ENCODE results near the gene TECPR2.

The TECPR2 gene

DNA sequence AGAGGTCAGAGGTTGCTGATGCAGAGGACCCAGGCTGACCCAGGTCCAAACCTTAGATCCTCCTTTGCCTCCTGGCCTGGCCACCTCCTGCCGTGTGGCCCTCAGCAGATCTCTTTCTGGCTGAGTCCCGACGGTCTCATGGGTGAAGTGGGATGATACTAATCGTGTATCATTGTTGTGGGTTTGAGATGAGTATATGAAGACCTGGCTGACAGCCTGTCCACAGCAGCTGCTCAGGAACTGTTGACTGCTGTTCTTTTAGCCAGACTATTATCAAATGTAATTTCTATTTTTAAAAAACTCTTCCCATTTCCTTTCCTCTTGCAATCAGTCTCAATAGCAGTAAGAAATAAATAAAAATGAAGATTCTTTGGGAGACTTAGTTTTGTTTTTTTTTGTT, 101.3 kb downstream of the TECPR2 start:
- no peaks in the 10 kb centered on the region for H3K27me3 ChIP-seq
- H3K4me1 ChIP-seq (ENCODE audit: control insufficient read depth in 1 of 2, insufficient read depth in 1 of 2, low read depth in 1 of 2, low read length in 1 of 2): no peaks in the 10 kb centered on the region
- TF ChIP-seq CTCF (IDR thresholded peaks at IDR 0.05): no peak
- H3K36me3 ChIP-seq: peaks cover 82% of the 10 kb centered on the region
- no peak overlapping the region for H3K27ac ChIP-seq
- H3K4me3 ChIP-seq (ENCODE audit: low read depth in 1 of 2, low read length in 1 of 2): no peak overlapping the region
- H3K9me3 ChIP-seq: no peaks in the 10 kb centered on the region

- peaks cover 73% of the 10 kb centered on the region for H3K36me3 ChIP-seq
- no peak for TF ChIP-seq CTCF (IDR thresholded peaks at IDR 0.05)
- no peak overlapping the region for H3K27ac ChIP-seq
- H3K4me3 ChIP-seq (ENCODE audit: low read depth in 1 of 2, low read length in 1 of 2): no peak overlapping the region
- no peaks in the 10 kb centered on the region for H3K9me3 ChIP-seq
- H3K4me1 ChIP-seq (ENCODE audit: control insufficient read depth in 1 of 2, insufficient read depth in 1 of 2, low read depth in 1 of 2, low read length in 1 of 2): no peaks in the 10 kb centered on the region
- no peaks in the 10 kb centered on the region for H3K27me3 ChIP-seq
Measured at GRCh38 chr14:102464846-102465341, 102.2 kb downstream of the TECPR2 start.

DNA sequence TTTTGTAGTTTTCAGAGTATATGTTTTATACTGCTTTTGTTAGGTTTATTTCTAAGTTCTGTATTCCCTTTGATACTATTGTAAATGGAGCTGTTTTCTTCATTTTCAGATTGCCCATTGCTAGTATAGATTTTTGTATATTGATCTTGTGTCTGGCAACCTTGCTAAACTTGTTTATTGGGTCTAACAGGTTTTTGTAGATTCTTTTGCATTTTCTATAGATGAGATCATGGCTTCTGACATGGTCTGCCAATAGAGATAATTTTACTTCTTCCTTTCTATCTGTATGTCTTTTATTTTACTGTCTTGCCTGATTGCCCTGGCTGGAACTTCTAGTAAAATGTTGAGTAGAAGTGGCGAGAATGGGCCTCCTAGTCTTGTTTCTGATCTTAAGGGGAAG, 106.5 kb downstream of the TECPR2 start:
- Histone ChIP-seq H3K4me3 (ENCODE audit: low read depth in 1 of 2, low read length in 1 of 2) (no peak overlapping the region), H3K27me3 (no peaks in the 10 kb centered on the region), H3K27ac (no peak overlapping the region), H3K9me3 (no peaks in the 10 kb centered on the region), H3K4me1 (ENCODE audit: control insufficient read depth in 1 of 2, insufficient read depth in 1 of 2, low read depth in 1 of 2, low read length in 1 of 2) (peaks cover 10 to 12% of the 10 kb centered on the region in 2 experiments), H3K36me3 (peaks cover 63% of the 10 kb centered on the region)
- no peak for TF ChIP-seq CTCF (IDR thresholded peaks at IDR 0.05)

DNA sequence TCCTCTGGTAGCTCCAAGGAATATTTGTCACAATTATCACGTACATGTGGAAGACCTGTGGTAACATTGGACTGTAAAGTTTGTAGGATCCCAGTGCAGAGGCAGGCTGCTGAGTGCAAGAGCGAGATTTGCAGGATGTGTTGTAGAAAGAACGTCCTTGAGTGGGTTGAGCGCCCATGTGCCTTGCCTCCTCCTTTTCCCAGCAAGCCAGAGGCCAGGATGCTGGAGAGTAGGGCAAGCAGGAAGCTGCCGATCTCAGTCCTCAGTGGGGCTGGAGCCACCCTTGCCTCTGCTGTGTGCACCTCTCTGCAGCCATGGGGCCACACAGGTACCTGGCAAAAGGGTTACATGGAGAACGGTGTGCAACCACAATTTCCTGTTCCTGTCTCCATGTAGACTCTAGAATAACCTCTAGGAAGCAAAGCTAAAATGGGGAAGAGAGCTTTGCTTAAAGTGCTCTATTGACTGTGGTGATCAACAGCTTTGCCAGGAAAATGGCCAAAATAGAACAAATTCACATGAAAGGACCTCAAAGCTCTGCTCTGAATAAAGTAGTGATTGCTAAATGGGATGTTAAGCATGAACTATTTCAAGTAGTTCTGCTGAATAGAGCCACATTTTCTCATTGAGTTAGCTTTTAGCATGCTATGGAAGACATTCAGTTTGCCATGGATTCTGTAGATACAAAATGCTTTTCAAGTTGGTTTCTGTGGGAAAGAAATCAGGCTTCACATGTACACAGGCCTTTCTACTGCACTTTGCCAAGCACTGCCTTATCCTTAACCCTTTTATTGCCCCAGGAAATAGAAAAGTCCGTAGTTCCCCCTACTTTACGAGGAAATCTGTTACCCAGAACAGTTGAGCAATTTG, 109.4 kb downstream of the TECPR2 start:
- peak overlapping the region; percentile 39 for H3K27ac ChIP-seq
- H3K36me3 ChIP-seq: peaks cover 55% of the 10 kb centered on the region
- no peaks in the 10 kb centered on the region for H3K9me3 ChIP-seq
- H3K4me1 ChIP-seq (ENCODE audit: control insufficient read depth in 1 of 2, insufficient read depth in 1 of 2, low read depth in 1 of 2, low read length in 1 of 2): peaks cover 10 to 12% of the 10 kb centered on the region in 2 experiments
- TF ChIP-seq CTCF (IDR thresholded peaks at IDR 0.05): no peak
- no peaks in the 10 kb centered on the region for H3K27me3 ChIP-seq
- no peak overlapping the region for H3K4me3 ChIP-seq (ENCODE audit: low read depth in 1 of 2, low read length in 1 of 2)

- Histone ChIP-seq H3K27ac (peak overlapping the region; percentile 39), H3K4me3 (ENCODE audit: low read depth in 1 of 2, low read length in 1 of 2) (no peak overlapping the region)
- no peak for TF ChIP-seq CTCF (IDR thresholded peaks at IDR 0.05)
Measured at GRCh38 chr14:102472791-102473150, 110.0 kb downstream of the TECPR2 start.

More at GRCh38 chr14:102472791-102473150, 110.0 kb downstream of the TECPR2 start:
- peaks cover 10 to 12% of the 10 kb centered on the region in 2 experiments for H3K4me1 ChIP-seq (ENCODE audit: control insufficient read depth in 1 of 2, insufficient read depth in 1 of 2, low read depth in 1 of 2, low read length in 1 of 2)
- no peaks in the 10 kb centered on the region for H3K9me3 ChIP-seq
- H3K36me3 ChIP-seq: peaks cover 55% of the 10 kb centered on the region
- H3K27me3 ChIP-seq: no peaks in the 10 kb centered on the region

Measured in neutrophil (primary cell).